ENCODE data around the gene MRPL22. TPM values are rescaled to one million over a fixed set of nuclear protein-coding genes. Genes with fewer than 3 reads are reported as not detected.

Gene MRPL22
- total RNA-seq, 3 donors from 2014 or later (not counting 1 experiment from before 2014, with no cell fraction given), result 30.5 to 38.0 (median 30.9) TPM

- ATAC-seq (no peak), DNase-seq (no peak)
- Histone ChIP-seq H3K9me3 (ENCODE audit: control insufficient read depth, insufficient read depth, low read length) (no peaks in the 10 kb centered on the region), H3K27me3 (ENCODE audit: control insufficient read depth, insufficient read depth, low read length) (no peaks in the 10 kb centered on the region), H3K4me1 (ENCODE audit: control insufficient read depth, insufficient read depth, low read length) (no peaks in the 10 kb centered on the region), H3K27ac (ENCODE audit: low read length) (no peak overlapping the region), H3K36me3 (ENCODE audit: control insufficient read depth, insufficient read depth, low read length) (peaks cover 27% of the 10 kb centered on the region), H3K4me3 (ENCODE audit: low read length) (no peak overlapping the region)
- no peak overlapping the region for H3K27ac Mint-ChIP-seq
- intact Hi-C loops (cut with micrococcal nuclease), result no loop called here
- peaks cover 14 to 23% of the 10 kb centered on the region in 2 donors for H3K4me1 Mint-ChIP-seq
- H3K27me3 Mint-ChIP-seq (ENCODE audit: low read depth in 2 of 2), result no peaks in the 10 kb centered on the region
- no peak for TF ChIP-seq CTCF (IDR thresholded peaks at IDR 0.05)
- WGBS (ENCODE audit: insufficient coverage), result no CpG with 5 or more reads among the region's 3 CpGs
- H3K4me3 Mint-ChIP-seq, result no peak overlapping the region
- H3K9me3 Mint-ChIP-seq, result no peaks in the 10 kb centered on the region
- H3K36me3 Mint-ChIP-seq, result no peaks in the 10 kb centered on the region
Observed at GRCh38 chr5:154966874-154967273, 26.0 kb downstream of the MRPL22 start.

GRCh38 chr5:154967421-154968024 is 26.6 kb downstream of the MRPL22 start:
- WGBS (ENCODE audit: insufficient coverage), result 90% methylated on average over 4 of the region's 5 CpGs
- Histone ChIP-seq H3K36me3 (ENCODE audit: control insufficient read depth, insufficient read depth, low read length) (peaks cover 23% of the 10 kb centered on the region), H3K27me3 (ENCODE audit: control insufficient read depth, insufficient read depth, low read length) (no peaks in the 10 kb centered on the region), H3K4me1 (ENCODE audit: control insufficient read depth, insufficient read depth, low read length) (no peaks in the 10 kb centered on the region), H3K4me3 (ENCODE audit: low read length) (no peak overlapping the region), H3K27ac (ENCODE audit: low read length) (no peak overlapping the region), H3K9me3 (ENCODE audit: control insufficient read depth, insufficient read depth, low read length) (no peaks in the 10 kb centered on the region)
- no peaks in the 10 kb centered on the region for H3K9me3 Mint-ChIP-seq
- H3K27me3 Mint-ChIP-seq (ENCODE audit: low read depth in 2 of 2), result no peaks in the 10 kb centered on the region
- H3K4me3 Mint-ChIP-seq, result no peak overlapping the region
- intact Hi-C loops (cut with micrococcal nuclease), result no loop called here
- TF ChIP-seq CTCF (IDR thresholded peaks at IDR 0.05), result peak; percentile 30
- no peaks in the 10 kb centered on the region for H3K36me3 Mint-ChIP-seq
- H3K4me1 Mint-ChIP-seq, result peaks cover 14 to 23% of the 10 kb centered on the region in 2 donors
- ATAC-seq, result no peak
- H3K27ac Mint-ChIP-seq, result no peak overlapping the region
- no peak for DNase-seq

- Histone ChIP-seq H3K27ac (ENCODE audit: low read length) (no peak overlapping the region), H3K36me3 (ENCODE audit: control insufficient read depth, insufficient read depth, low read length) (peaks cover 21% of the 10 kb centered on the region), H3K4me3 (ENCODE audit: low read length) (no peak overlapping the region), H3K9me3 (ENCODE audit: control insufficient read depth, insufficient read depth, low read length) (no peaks in the 10 kb centered on the region), H3K4me1 (ENCODE audit: control insufficient read depth, insufficient read depth, low read length) (no peaks in the 10 kb centered on the region), H3K27me3 (ENCODE audit: control insufficient read depth, insufficient read depth, low read length) (no peaks in the 10 kb centered on the region)
- no peak for ATAC-seq
- DNase-seq, result no peak
- TF ChIP-seq CTCF (IDR thresholded peaks at IDR 0.05), result no peak
- H3K36me3 Mint-ChIP-seq, result no peaks in the 10 kb centered on the region
- intact Hi-C loops (cut with micrococcal nuclease), result no loop called here
- H3K4me1 Mint-ChIP-seq, result peaks cover 14 to 18% of the 10 kb centered on the region in 2 donors
- no peak overlapping the region for H3K4me3 Mint-ChIP-seq
- 94% methylated on average over 5 of the region's 5 CpGs for WGBS (ENCODE audit: insufficient coverage)
- no peaks in the 10 kb centered on the region for H3K9me3 Mint-ChIP-seq
- no peak overlapping the region for H3K27ac Mint-ChIP-seq
- no peaks in the 10 kb centered on the region for H3K27me3 Mint-ChIP-seq (ENCODE audit: low read depth in 2 of 2)
Observed at GRCh38 chr5:154968953-154969352, 28.1 kb downstream of the MRPL22 start.

GRCh38 chr5:154970759-154971158 is 29.9 kb downstream of the MRPL22 start:
- no peak overlapping the region for H3K27ac Mint-ChIP-seq
- no peaks in the 10 kb centered on the region for H3K27me3 Mint-ChIP-seq (ENCODE audit: low read depth in 2 of 2)
- intact Hi-C loops (cut with micrococcal nuclease), result no loop called here

More at GRCh38 chr5:154970759-154971158, 29.9 kb downstream of the MRPL22 start:
- Mint-ChIP-seq H3K4me3 (no peak overlapping the region), H3K36me3 (no peaks in the 10 kb centered on the region), H3K9me3 (no peaks in the 10 kb centered on the region), H3K4me1 (peaks cover 9 to 17% of the 10 kb centered on the region in 2 donors)
- ATAC-seq (no peak), DNase-seq (no peak)
- no peak for TF ChIP-seq CTCF (IDR thresholded peaks at IDR 0.05)
- no peak overlapping the region for H3K27ac ChIP-seq (ENCODE audit: low read length)
- H3K36me3 ChIP-seq (ENCODE audit: control insufficient read depth, insufficient read depth, low read length), result peaks cover 21% of the 10 kb centered on the region
- H3K4me1 ChIP-seq (ENCODE audit: control insufficient read depth, insufficient read depth, low read length), result no peaks in the 10 kb centered on the region
- no peaks in the 10 kb centered on the region for H3K9me3 ChIP-seq (ENCODE audit: control insufficient read depth, insufficient read depth, low read length)
- H3K4me3 ChIP-seq (ENCODE audit: low read length), result no peak overlapping the region
- no peaks in the 10 kb centered on the region for H3K27me3 ChIP-seq (ENCODE audit: control insufficient read depth, insufficient read depth, low read length)

Data from natural killer cell (primary cell).